Left renal pelvis (tissue), 4 donors: ENCODE data around the gene MRPL34. TPM values are rescaled to one million over a fixed set of nuclear protein-coding genes. Genes with fewer than 3 reads are reported as not detected.

Experiments used
- DNase-seq, 4 donors: peaks; one replicate each; pipeline ENCODE4 v3.0.0-alpha.2; 2013; ENCODE audit warnings: low read depth in 4 of 4, low spot score in 3 of 4
- polyA plus RNA-seq, 4 donors: library from polyadenylated mRNA; unstranded; fragments of 120-200 nt; gene quantifications; one replicate each; pipeline ENCODE4 v1.2.1, GENCODE V29; 2013; ENCODE audit not compliant: insufficient read length in 4 of 4

MRPL34 gene
- polyA plus RNA-seq, 4 donors = 33.6 to 61.0 (median 48.6) TPM

DNA sequence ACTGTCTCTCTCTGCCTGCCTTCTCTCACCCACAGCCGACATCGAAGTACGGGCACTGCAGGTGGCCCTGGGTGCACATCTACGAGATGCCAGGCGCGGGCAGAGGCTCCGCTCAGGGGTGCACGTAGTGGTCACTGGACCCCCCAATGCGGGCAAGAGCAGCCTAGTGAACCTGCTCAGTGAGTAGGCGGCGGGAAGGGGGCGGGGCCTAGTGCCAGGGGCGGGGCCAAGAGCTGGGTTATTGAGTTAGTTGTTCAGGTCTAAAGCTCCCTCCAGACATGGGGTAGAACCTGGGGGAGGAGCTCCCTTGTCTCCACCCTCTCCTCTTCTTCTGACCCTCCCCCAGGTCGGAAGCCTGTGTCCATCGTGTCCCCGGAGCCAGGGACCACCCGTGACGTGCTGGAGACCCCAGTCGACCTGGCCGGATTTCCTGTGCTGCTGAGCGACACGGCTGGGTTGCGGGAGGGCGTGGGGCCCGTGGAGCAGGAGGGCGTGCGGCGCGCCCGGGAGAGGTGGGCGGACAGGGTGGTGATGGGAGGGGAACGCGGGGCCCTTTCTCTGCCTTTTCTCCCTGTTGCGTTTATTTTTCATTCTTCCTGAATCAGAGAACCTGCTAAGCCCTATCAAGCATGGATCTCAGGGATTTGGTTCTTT, 33.5 kb downstream of the MRPL34 start:
- DNase-seq = no peak

DNA sequence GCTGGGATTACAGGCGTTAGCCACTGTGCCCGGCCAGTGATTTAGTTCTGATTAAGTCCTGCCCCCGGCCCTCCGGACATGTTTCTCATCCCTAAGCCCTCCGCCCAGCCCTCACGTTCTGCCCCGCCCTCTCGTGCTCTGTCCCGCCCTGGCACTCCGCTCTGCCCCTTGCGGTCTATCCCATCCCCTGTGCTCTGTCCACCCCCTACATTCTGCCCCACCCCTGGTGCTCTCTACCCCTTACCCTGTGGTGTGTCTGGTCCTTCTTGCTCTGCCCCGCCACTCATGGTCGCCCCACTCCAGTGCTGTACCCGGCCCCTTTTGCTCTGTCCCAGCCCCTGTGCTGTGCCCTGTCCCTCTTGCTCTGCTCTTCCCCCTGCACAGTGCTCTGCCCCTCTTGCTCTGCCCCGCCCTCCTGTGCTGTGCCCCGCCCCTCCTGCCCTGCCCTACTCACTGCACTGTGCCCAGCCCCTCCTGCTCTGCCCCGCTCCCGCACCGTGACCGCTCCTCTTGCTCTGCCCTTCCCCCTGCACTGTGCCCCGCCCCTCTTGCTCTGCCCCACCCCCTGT, 34.7 kb downstream of the MRPL34 start:
- no peak for DNase-seq

DNA sequence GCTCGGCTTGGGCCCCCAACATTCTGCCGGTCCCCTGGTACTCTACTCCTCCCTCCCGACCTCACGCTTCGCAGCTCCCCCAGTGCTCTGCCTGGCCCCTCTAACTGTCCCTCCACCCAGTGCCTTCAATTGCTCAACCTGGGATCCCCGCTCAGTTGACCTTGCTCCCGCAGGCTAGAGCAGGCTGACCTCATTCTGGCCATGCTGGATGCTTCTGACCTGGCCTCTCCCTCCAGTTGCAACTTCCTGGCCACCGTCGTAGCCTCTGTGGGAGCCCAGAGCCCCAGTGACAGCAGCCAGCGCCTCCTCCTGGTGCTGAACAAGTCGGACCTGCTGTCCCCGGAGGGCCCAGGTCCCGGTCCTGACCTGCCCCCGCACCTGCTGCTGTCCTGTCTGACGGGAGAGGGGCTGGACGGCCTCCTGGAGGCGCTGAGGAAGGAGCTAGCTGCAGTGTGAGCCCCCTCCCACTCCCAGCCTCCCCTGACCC, 35.2 kb downstream of the MRPL34 start:
- DNase-seq = no peak

DNA sequence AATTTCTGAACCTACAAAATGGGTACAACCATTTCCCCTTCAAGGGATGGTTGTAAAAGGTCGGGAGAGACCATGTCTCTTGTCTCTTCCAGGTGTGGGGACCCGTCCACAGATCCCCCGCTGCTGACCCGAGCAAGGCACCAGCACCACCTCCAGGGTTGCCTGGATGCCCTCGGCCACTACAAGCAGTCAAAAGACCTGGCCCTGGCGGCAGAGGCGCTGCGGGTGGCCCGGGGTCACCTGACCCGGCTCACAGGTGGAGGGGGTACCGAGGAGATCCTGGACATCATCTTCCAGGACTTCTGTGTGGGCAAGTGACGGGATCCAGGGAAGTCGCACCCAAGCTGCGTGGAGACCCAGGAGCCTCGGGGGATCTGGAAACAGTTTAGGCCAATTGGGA, 35.7 kb downstream of the MRPL34 start:
- DNase-seq = no peak

DNA sequence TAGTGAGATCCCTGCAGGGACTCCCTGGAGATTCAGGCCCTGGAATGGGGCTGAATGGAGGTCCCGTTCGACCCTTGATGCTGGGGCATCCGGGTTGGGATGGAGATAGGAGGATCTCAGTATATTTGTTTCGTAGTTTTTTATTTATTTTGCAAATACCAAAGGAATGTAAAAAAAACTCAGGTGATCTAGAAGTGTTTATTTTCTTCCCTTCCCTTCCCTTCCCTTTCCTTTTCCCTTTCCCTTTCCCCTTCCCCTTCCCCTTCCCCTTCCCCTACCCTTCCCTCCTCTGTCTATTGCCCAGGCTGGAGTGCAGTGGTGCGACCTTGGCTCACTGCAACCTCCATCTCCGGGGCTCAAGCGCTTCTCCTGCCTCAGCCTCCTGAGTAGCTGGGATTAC, 36.2 kb downstream of the MRPL34 start:
- no peak for DNase-seq

DNA sequence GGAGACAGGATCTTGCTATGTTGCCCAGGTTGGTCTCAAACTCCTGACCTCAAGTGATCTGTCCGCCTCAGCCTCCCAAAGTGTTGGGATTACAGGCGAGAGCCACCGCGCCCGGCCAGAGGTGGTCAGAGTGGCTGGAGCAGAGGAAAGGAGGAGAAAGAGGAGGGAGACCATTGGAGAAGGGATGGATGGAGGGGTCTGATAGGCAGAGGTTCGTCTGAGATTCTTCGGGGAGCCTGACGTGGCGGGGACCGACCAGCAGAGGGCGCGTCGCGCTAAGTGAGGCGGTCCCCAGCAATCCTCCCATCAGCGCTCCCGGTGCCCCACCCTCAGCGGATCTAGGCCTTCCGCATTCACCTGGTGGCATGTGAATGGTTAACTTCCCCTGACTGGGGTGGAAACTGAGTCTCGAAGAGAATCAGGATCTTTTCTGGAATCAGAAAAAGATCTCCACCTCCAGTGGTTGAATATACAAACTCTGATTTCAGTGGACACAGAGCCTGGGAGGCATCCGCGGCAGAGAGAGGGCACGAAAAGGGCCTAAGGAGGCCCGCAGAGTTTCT, 40.5 kb downstream of the MRPL34 start:
- DNase-seq = no peak

DNA sequence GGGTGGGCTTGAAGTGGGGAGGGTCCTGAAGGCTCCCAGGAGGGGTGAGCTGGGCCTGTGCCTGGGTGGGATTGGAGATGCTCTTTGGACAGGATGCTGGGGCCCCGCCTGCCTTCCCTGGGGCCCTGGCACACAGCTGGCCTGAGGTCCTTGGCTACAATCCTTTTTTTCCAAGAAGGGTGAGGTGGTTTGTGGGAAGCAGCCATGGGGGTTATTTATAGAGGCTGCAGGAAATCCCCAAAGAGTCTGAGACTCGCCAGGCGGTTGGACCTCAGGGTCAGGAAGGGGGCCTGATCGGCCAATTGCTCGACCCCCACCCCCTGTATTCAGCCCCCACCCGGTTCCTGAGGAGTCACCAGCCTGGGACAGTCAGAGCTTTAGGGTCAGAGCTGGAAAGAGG, 41.7 kb downstream of the MRPL34 start:
- no peak for DNase-seq

DNA sequence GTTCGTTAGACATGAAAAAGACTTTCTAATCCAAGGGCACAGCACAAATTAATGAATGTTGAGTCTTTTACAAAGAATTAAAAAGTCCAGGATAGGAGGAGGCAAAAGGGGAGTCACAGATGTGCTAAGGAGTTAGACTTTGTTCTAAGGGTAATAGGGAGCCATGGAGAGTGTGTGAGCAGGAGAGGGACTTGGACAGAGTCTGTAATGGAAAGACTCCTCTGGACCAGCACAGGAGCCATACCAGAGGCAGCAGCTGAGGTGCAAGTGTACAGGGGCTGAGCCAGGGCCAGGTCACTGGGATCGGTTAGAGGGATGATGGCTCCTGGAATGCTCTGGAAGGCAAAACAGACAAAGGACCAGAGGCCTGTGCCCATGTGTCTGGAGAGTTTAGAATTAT, 42.2 kb downstream of the MRPL34 start:
- no peak for DNase-seq

DNA sequence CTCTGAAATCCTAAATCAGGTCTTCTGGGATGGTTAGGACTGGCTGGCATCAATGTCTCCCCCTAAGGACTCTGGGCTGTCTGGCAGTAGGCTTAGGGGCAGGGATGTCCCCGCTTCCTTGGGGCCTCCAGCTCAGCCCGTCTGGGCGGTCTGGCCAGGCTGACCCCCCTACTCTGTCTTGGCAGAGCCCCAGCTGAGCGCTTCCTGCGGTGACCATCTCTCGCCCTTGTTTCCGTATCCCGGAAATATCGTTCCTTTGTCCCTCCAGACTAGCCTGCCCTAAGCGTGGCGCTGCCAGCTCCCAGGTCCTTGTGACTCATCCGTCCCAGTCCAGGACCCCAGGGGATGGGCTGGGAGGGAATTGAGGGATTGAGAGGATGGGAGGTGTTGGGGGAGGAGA, 43.0 kb downstream of the MRPL34 start:
- DNase-seq = peak in 1 of 4 donors; percentile 47

DNA sequence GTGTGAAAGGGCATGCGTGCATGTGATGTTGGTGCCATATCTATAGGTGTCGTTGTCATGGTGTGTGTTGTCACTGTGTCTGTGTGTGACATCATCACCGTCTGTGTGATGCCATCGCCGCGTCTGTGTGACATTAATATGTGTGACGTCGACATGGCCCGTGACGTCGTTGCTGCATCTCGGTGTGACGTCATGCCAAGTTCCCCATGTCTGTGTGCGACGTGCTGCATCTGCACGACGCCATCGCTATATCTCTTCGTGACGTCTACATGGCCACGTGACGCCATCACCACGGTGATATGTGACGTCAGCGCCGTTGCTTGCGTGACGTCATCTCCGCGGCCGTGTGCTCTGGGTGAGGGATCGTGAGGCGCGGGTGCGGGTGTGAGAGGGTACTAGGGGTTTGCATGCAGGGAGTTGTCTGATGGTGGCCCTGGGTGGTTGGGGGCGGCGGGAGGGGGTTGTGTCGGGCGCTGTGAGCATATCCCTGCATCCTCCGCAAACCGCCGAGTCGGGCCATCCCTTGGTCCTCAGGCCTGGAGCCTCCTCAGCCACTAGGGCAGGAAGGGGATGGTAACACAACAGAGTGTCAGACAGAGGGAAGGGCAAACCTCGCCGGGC, 46.3 kb downstream of the MRPL34 start:
- DNase-seq = no peak

DNA sequence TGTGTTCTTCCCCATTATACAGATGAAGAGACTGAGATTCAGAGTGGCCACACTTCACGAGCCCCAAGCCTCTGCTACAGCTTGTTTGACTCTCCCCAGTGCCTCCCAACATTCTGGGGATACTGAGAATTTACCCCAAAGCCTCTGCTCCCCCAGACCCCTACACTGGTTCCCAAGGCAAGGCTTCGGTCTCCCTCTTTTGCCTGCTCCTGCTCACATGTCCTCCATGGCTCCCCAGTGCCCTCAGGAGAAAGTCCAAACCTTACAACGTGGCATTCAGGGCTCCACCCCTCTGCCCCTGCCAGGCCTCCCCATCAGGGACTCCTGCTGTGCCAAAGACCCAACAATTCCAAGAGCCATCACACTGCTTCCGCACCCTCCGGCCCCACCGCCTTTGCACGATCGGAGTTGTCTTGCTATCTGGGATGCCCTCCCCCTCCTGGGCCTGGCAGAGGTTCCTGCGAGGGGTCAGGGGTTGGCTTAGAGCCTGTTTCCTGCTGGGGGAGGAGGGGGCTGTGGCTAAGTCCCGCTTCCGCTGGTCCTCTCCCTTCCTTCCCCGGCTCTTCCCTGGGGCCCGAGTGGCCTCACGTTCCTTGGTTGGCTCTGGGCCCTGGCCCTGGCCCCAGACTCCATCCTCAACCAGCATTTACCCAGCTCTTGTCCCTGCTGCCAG, 47.1 kb downstream of the MRPL34 start:
- DNase-seq = no peak

DNA sequence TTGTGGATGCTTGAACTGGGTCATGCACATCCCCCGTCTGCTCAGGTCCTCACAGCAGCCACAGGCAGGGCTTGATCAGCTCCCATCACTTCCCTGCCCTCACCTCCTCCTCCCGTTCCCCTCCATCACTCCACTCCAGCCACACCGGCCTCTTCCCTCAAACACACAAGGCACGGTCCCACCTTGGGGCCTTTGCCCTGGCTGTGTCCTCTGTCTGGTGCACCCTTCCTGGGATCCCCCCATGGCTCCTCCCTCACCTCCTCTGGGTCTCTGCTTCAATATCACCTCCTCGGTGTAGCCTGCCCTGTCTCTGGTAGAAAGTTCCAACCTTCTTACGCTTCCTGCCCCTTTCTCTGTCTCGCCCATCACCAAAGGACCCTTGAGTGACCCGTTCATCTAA, 47.7 kb downstream of the MRPL34 start:
- no peak for DNase-seq

Other genes with a start within 250 kb of the MRPL34 start
- gene HAUS8, start 230.4 kb upstream of the MRPL34 start, polyA plus RNA-seq = 10 to 100 TPM; 10.6 to 15.9 (median 13.9) TPM
- gene MYO9B, start 230.1 kb upstream of the MRPL34 start, polyA plus RNA-seq = 10 to 100 TPM; 42.1 to 68.3 (median 52.2) TPM
- 10 to 100 TPM; 23.3 to 34.8 (median 24.4) TPM for gene USE1, start 90.5 kb upstream of the MRPL34 start, polyA plus RNA-seq
- gene OCEL1, start 79.6 kb upstream of the MRPL34 start, polyA plus RNA-seq = 10 to 100 TPM; 13.2 to 23.2 (median 18.6) TPM
- 10 to 100 TPM; 23.7 to 60.1 (median 32.9) TPM for gene NR2F6, start 60.0 kb upstream of the MRPL34 start, polyA plus RNA-seq
- 1 to 10 TPM; 3.1 to 9.0 (median 5.6) TPM for gene USHBP1, start 41.1 kb upstream of the MRPL34 start, polyA plus RNA-seq
- 100 to 1,000 TPM in 3 of 4 donors, 10 to 100 TPM in 1; 87.4 to 121 (median 108) TPM for gene BABAM1, start 38.4 kb upstream of the MRPL34 start, polyA plus RNA-seq
- gene ANKLE1, start 24.0 kb upstream of the MRPL34 start, polyA plus RNA-seq = 1 to 10 TPM in 2 of 4 donors, under 1 TPM in 2; 0.76 to 1.6 (median 1.2) TPM
- 10 to 100 TPM in 2 of 4 donors, 1 to 10 TPM in 2; 7.8 to 13.5 (median 10.3) TPM for gene ABHD8, start 2.4 kb upstream of the MRPL34 start, polyA plus RNA-seq
- 10 to 100 TPM; 30.1 to 43.6 (median 36.5) TPM for gene DDA1, start 3.7 kb downstream of the MRPL34 start, polyA plus RNA-seq
- 10 to 100 TPM in 3 of 4 donors, 1 to 10 TPM in 1; 7.5 to 19.8 (median 13.6) TPM for gene ANO8, start 29.0 kb downstream of the MRPL34 start, polyA plus RNA-seq
- gene GTPBP3, start 31.7 kb downstream of the MRPL34 start, polyA plus RNA-seq = 10 to 100 TPM; 12.2 to 32.5 (median 19.4) TPM
- 100 to 1,000 TPM in 3 of 4 donors, 10 to 100 TPM in 1; 75.0 to 188 (median 171) TPM for gene PLVAP, start 71.5 kb downstream of the MRPL34 start, polyA plus RNA-seq
- gene CCDC194, start 88.3 kb downstream of the MRPL34 start, polyA plus RNA-seq = 1 to 10 TPM in 3 of 4 donors, under 1 TPM in 1; 0.57 to 5.4 (median 1.5) TPM
- 100 to 1,000 TPM in 3 of 4 donors, 10 to 100 TPM in 1; 58.8 to 143 (median 105) TPM for gene BST2, start 99.8 kb downstream of the MRPL34 start, polyA plus RNA-seq
- 10 to 100 TPM; 45.3 to 88.9 (median 51.3) TPM for gene MVB12A, start 114.2 kb downstream of the MRPL34 start, polyA plus RNA-seq
- gene TMEM221, start 142.8 kb downstream of the MRPL34 start, polyA plus RNA-seq = 1 to 10 TPM; 2.0 to 5.9 (median 3.2) TPM
- under 1 TPM in 2 of 4 donors, not detected in 2; 0.26 to 0.43 TPM for gene NXNL1, start 155.1 kb downstream of the MRPL34 start, polyA plus RNA-seq
- 10 to 100 TPM; 11.0 to 22.6 (median 14.5) TPM for gene SLC27A1, start 164.7 kb downstream of the MRPL34 start, polyA plus RNA-seq
- 10 to 100 TPM; 53.5 to 84.6 (median 58.2) TPM for gene PGLS, start 205.8 kb downstream of the MRPL34 start, polyA plus RNA-seq
- gene COLGALT1, start 249.8 kb downstream of the MRPL34 start, polyA plus RNA-seq = 10 to 100 TPM; 45.1 to 74.7 (median 52.8) TPM